Endodermal cell (in vitro differentiated cells): ENCODE data around the gene MXD3. TPM values are rescaled to one million over a fixed set of nuclear protein-coding genes. Genes with fewer than 3 reads are reported as not detected.
"Not testable (repeated sequence)": the region's sequence is repeated elsewhere in the genome, so short reads cannot be mapped to it uniquely, and the experiment has no call there.

Experiments
- DNase-seq: peaks from one replicate; pipeline ENCODE4 v3.0.0-alpha.2; 2017
- H3K27ac ChIP-seq: 2 replicates; pipeline ENCODE4 v1.5.1; 2013; ENCODE audit warnings: mild to moderate bottlenecking, low read depth, low read length, moderate library complexity
- H3K27me3 ChIP-seq: 2 replicates; pipeline ENCODE4 v1.6.1; 2013; ENCODE audit warnings: mild to moderate bottlenecking, low read length, moderate library complexity; ENCODE audit not compliant: insufficient read depth, control insufficient read depth, poor library complexity, severe bottlenecking
- H3K36me3 ChIP-seq: 2 replicates; pipeline ENCODE4 v1.7.0; 2013; ENCODE audit warnings: mild to moderate bottlenecking, low read length, moderate library complexity; ENCODE audit not compliant: control insufficient read depth, insufficient read depth
- H3K4me1 ChIP-seq: one replicate; pipeline ENCODE4 v1.7.0; 2013; ENCODE audit warnings: low read length; ENCODE audit not compliant: control insufficient read depth, insufficient read depth
- H3K4me3 ChIP-seq: 2 replicates; pipeline ENCODE4 v1.5.1; 2013; ENCODE audit warnings: mild to moderate bottlenecking, low read length, moderate library complexity
- H3K9ac ChIP-seq: 2 replicates; pipeline ENCODE4 v1.6.1; 2013; ENCODE audit warnings: mild to moderate bottlenecking, low read length, moderate library complexity; ENCODE audit not compliant: poor library complexity, severe bottlenecking; ENCODE audit errors: extremely low read depth
- H3K9me3 ChIP-seq: 2 replicates; pipeline ENCODE4 v1.6.1; 2013; ENCODE audit warnings: mild to moderate bottlenecking, low read length, moderate library complexity; ENCODE audit not compliant: control insufficient read depth
- H3K27ac Mint-ChIP-seq: 2 replicates; pipeline ENCODE4 v1.8.0; 2020; ENCODE audit warnings: mixed read lengths
- H3K27me3 Mint-ChIP-seq: 2 replicates; pipeline ENCODE4 v1.8.0; 2021; ENCODE audit warnings: mild to moderate bottlenecking, mixed read lengths; ENCODE audit not compliant: insufficient read depth
- H3K36me3 Mint-ChIP-seq: 2 replicates; pipeline ENCODE4 v1.8.0; 2020; ENCODE audit warnings: low read depth, mixed read lengths
- H3K4me1 Mint-ChIP-seq: 2 replicates; pipeline ENCODE4 v1.8.0; 2020; ENCODE audit warnings: mixed read lengths
- H3K4me3 Mint-ChIP-seq: 2 replicates; pipeline ENCODE4 v1.8.0; 2020; ENCODE audit warnings: mild to moderate bottlenecking, moderate library complexity, mixed read lengths
- H3K9me3 Mint-ChIP-seq: 2 replicates; pipeline ENCODE4 v1.8.0; 2020; ENCODE audit warnings: mild to moderate bottlenecking, mixed read lengths
- CTCF ChIP-seq: fragments of 200-600 bp; sonication (generic); conservative IDR thresholded peaks from 2 replicates; pipeline ENCODE4 v1.5.0; 2021; ENCODE audit warnings: antibody characterized with exemption, mild to moderate bottlenecking
- WGBS, 2 experiments: methylation state at CpG; one replicate each; pipeline versions ENCODE4 v1.1.5 to v1.1.7; 2013; ENCODE audit warnings: missing lambda C conversion rate in 2 of 2, mixed read lengths in 1 of 2; ENCODE audit not compliant: insufficient coverage in 1 of 2, insufficient read length in 1 of 2; 5-methylcytosine and 5-hydroxymethylcytosine counted together
- long read RNA-seq, 4 experiments: library from polyadenylated mRNA in 2 of 4; library from RNA in 1 of 4; library from capped mRNA in 1 of 4; stranded (forward) in 3 of 4; unstranded in 1 of 4; transcript quantifications; one replicate each; pipeline ENCODE4 v2.0.0, GENCODE V29; 2020 to 2021; ENCODE audit warnings: inconsistent platforms in 1 of 4
- polyA plus RNA-seq, 2 experiments: library from polyadenylated mRNA; stranded (reverse); fragments of 50-300 nt; gene quantifications; one replicate each; pipeline ENCODE4 v1.2.3, GENCODE V29; 2013
- total RNA-seq, 2 donors: library from RNA; stranded (reverse); fragmentation: NEBNext Ultra II Directional in 1 of 2; extraction: Animal tissue kit (Norgen Biotek cat#: 25700) in 1 of 2; gene quantifications; 2 replicates in 1 of 2; 3 replicates in 1 of 2; pipeline ENCODE4 v1.2.1, GENCODE V29; 2021

MXD3 gene
- 10 to 100 TPM; 14.2 to 20.4 TPM for total RNA-seq
- 49.5 TPM for polyA plus RNA-seq (2013, experiment 1 of 2)
- 49.8 TPM for polyA plus RNA-seq (2013, experiment 2 of 2)
- long read RNA-seq, experiment 1, partial matches to known transcripts = 0 of 5 reads
- long read RNA-seq, experiment 1, other reads (novel, unspliced or antisense) = 3 of 5 reads
- long read RNA-seq, experiment 2, partial matches to known transcripts = 2 of 9 reads
- long read RNA-seq, experiment 2, other reads (novel, unspliced or antisense) = 5 of 9 reads
- long read RNA-seq, experiment 3, transcript MXD3-203 (6 exons, 1,483 nt) = major isoform, 12 of 28 reads
- long read RNA-seq, experiment 3, partial matches to known transcripts = 1 of 28 reads
- long read RNA-seq, experiment 3, other reads (novel, unspliced or antisense) = 14 of 28 reads
- long read RNA-seq, experiment 4, transcript MXD3-203 (6 exons, 1,483 nt) = major isoform, 7 of 30 reads
- long read RNA-seq, experiment 4, partial matches to known transcripts = 16 of 30 reads
- long read RNA-seq, experiment 4, other reads (novel, unspliced or antisense) = 7 of 30 reads

- peak within 1 kb of the TSS; percentile 90 for H3K27ac Mint-ChIP-seq
- Histone ChIP-seq H3K4me3 (peak within 1 kb of the TSS; percentile 83), H3K27me3 (no peaks in the 10 kb centered on the region), H3K9me3 (no peaks in the 10 kb centered on the region), H3K36me3 (peaks cover 8% of the 10 kb centered on the region), H3K4me1 (no peaks in the 10 kb centered on the region), H3K27ac (peak within 1 kb of the TSS; percentile 91), H3K9ac (peak within 1 kb of the TSS; percentile 57)
- no peak for TF ChIP-seq CTCF
- peaks cover 11% of the 10 kb centered on the region for H3K4me1 Mint-ChIP-seq
- peaks cover 3% of the 10 kb centered on the region for H3K27me3 Mint-ChIP-seq
- DNase-seq = peak; percentile 99
- no peaks in the 10 kb centered on the region for H3K9me3 Mint-ChIP-seq
- peak within 1 kb of the TSS; percentile 65 for H3K4me3 Mint-ChIP-seq
- 0% methylated on average over 12 to 78 of the region's 78 CpGs for WGBS, 2 experiments
- peaks cover 8% of the 10 kb centered on the region for H3K36me3 Mint-ChIP-seq
These were observed at the start of gene MXD3 for GRCh38 chr5:177311723-177312648. Gene MXD3 (minus strand): TSS chr5:177311898. CDS start chr5:177311830, 68 bp downstream.

DNA sequence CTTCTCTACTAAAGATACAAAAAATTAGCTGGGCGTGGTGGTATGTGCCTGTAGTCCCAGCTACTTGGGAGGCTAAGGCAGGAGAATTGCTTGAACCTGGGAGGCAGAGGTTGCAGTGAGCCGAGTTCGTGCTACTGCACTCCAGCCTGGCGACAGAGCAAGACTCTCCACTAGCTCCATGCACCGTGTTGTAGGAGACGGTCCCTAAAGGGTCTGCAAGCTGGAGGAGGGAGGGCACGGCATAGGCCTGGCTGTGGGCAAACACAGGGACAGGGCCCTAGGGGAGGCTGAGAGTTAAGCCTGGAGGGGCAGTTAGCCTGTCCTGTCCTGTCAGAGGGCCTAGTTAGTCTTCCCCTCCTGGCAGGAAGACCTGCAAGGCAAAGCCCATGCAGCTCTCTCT is 49.0 kb upstream of the MXD3 start:
- H3K9ac ChIP-seq, H3K27ac Mint-ChIP-seq, H3K9me3 ChIP-seq, H3K4me1 ChIP-seq, H3K36me3 Mint-ChIP-seq, H3K9me3 Mint-ChIP-seq, H3K4me1 Mint-ChIP-seq, H3K4me3 Mint-ChIP-seq, H3K27ac ChIP-seq, H3K4me3 ChIP-seq, H3K36me3 ChIP-seq: not testable (repeated sequence)
- peak; percentile 42 for DNase-seq
- peaks cover 29% of the 10 kb centered on the region for H3K27me3 ChIP-seq
- H3K27me3 Mint-ChIP-seq = peaks cover 48% of the 10 kb centered on the region
- WGBS, 2 experiments = 91% methylated on average over 7 of the region's 7 CpGs

- 87% methylated on average over 3 of the region's 3 CpGs; no CpG with 5 or more reads in 1 of the 2 experiments for WGBS, 2 experiments
- no peak for DNase-seq
- Histone ChIP-seq H3K4me3 (no peak overlapping the region), H3K9me3 (no peaks in the 10 kb centered on the region), H3K4me1 (no peaks in the 10 kb centered on the region), H3K9ac (no peak overlapping the region), H3K27ac (no peak overlapping the region), H3K27me3 (peaks cover 29% of the 10 kb centered on the region), H3K36me3 (no peaks in the 10 kb centered on the region)
- Mint-ChIP-seq H3K27ac (no peak overlapping the region), H3K4me1 (peaks cover 7% of the 10 kb centered on the region), H3K27me3 (peaks cover 56% of the 10 kb centered on the region), H3K4me3 (no peak overlapping the region), H3K36me3 (no peaks in the 10 kb centered on the region), H3K9me3 (no peaks in the 10 kb centered on the region)
- no peak for TF ChIP-seq CTCF
These were observed 48.2 kb upstream of the MXD3 start for GRCh38 chr5:177359860-177360259.
